WTC11 (cell line): ENCODE data around the gene SMOC1. TPM values are rescaled to one million over a fixed set of nuclear protein-coding genes. Genes with fewer than 3 reads are reported as not detected.

Source experiments
- ATAC-seq: fragments of 200-7000 bp; cut with Tn5 transposase; 2 replicates; pipeline ENCODE4 v1.10.0; 2021; ENCODE audit warnings: mild to moderate bottlenecking, moderate library complexity
- CTCF ChIA-PET: fragments of 300-600 bp; sonication (Branson Sonifier 250); formaldehyde crosslinking; loops from one replicate; lab custom pipeline; 2021; ENCODE audit warnings: antibody characterized with exemption; lab: Charles Lee
- POLR2A ChIA-PET: fragments of 350-600 bp; sonication (Branson Sonifier 250); formaldehyde crosslinking; loops from one replicate; lab custom pipeline; 2021; ENCODE audit warnings: antibody characterized with exemption; lab: Charles Lee
- DNase-seq: peaks from one replicate; pipeline ENCODE4 v3.0.0; 2021; ENCODE audit warnings: low spot score
- H3K27ac Mint-ChIP-seq: 2 replicates; pipeline ENCODE4 v1.8.0; 2021; ENCODE audit warnings: mixed read lengths
- H3K27me3 Mint-ChIP-seq: 2 replicates; pipeline ENCODE4 v1.8.0; 2021; ENCODE audit warnings: low read depth, mild to moderate bottlenecking, moderate library complexity, mixed read lengths
- H3K36me3 Mint-ChIP-seq: 2 replicates; pipeline ENCODE4 v1.8.0; 2021; ENCODE audit warnings: mixed read lengths
- H3K4me1 Mint-ChIP-seq: 2 replicates; pipeline ENCODE4 v1.8.0; 2022; ENCODE audit warnings: mixed read lengths
- H3K4me3 Mint-ChIP-seq: 2 replicates; pipeline ENCODE4 v1.8.0; 2021; ENCODE audit warnings: mild to moderate bottlenecking, moderate library complexity, mixed read lengths
- H3K9me3 Mint-ChIP-seq: 2 replicates; pipeline ENCODE4 v1.8.0; 2021; ENCODE audit warnings: mixed read lengths
- ATF1 ChIP-seq: sonication (generic); formaldehyde crosslinking; IDR thresholded peaks from 2 replicates; pipeline ENCODE4 v1.8.1; 2023; ENCODE audit warnings: mild to moderate bottlenecking, moderate library complexity, missing genetic modification reagents
- CBFB ChIP-seq: sonication (generic); formaldehyde crosslinking; IDR thresholded peaks from 2 replicates; pipeline ENCODE4 v1.8.1; 2022; ENCODE audit warnings: mild to moderate bottlenecking, low read depth, missing genetic modification reagents
- CREB1 ChIP-seq: sonication (generic); formaldehyde crosslinking; IDR thresholded peaks from 2 replicates; pipeline ENCODE4 v1.8.0; 2023; ENCODE audit warnings: mild to moderate bottlenecking, missing genetic modification reagents
- CREM ChIP-seq: sonication (generic); formaldehyde crosslinking; IDR thresholded peaks from 2 replicates; pipeline ENCODE4 v1.8.1; 2022; ENCODE audit warnings: mild to moderate bottlenecking, missing genetic modification reagents, moderate library complexity
- ELF4 ChIP-seq: sonication (generic); formaldehyde crosslinking; IDR thresholded peaks from 2 replicates; pipeline ENCODE4 v1.8.1; 2022; ENCODE audit warnings: low read depth, mild to moderate bottlenecking, moderate library complexity, missing genetic modification reagents
- EMX1 ChIP-seq: fragments of 250-450 bp; sonication (Bioruptor Pico); IDR thresholded peaks from 2 replicates; pipeline ENCODE4 v1.8.0; 2021; ENCODE audit warnings: mild to moderate bottlenecking
- FOXJ3 ChIP-seq: sonication (generic); formaldehyde crosslinking; IDR thresholded peaks from 2 replicates; pipeline ENCODE4 v1.9.0; 2021; ENCODE audit warnings: missing genetic modification reagents, mild to moderate bottlenecking, borderline replicate concordance
- FOXP1 ChIP-seq: sonication (generic); formaldehyde crosslinking; IDR thresholded peaks from 2 replicates; pipeline ENCODE4 v1.8.0; 2022; ENCODE audit warnings: missing genetic modification reagents, mild to moderate bottlenecking, moderate library complexity, borderline replicate concordance
- JUN ChIP-seq: sonication (generic); formaldehyde crosslinking; IDR thresholded peaks from 2 replicates; pipeline ENCODE4 v1.8.0; 2023; ENCODE audit warnings: mild to moderate bottlenecking, missing genetic modification reagents
- MLX ChIP-seq: sonication (generic); formaldehyde crosslinking; IDR thresholded peaks from 2 replicates; pipeline ENCODE4 v1.8.1; 2023; ENCODE audit warnings: mild to moderate bottlenecking, missing genetic modification reagents, moderate library complexity
- MXD4 ChIP-seq: fragments of 250-450 bp; sonication (Bioruptor Pico); IDR thresholded peaks from 2 replicates; pipeline ENCODE4 v1.8.0; 2021; ENCODE audit warnings: mild to moderate bottlenecking, moderate library complexity, borderline replicate concordance
- NFATC4 ChIP-seq: fragments of 250-450 bp; sonication (Bioruptor Pico); IDR thresholded peaks from 2 replicates; pipeline ENCODE4 v1.9.0; 2021; ENCODE audit warnings: mild to moderate bottlenecking
- NFE2L1 ChIP-seq: sonication (generic); formaldehyde crosslinking; IDR thresholded peaks from 2 replicates; pipeline ENCODE4 v1.8.1; 2023; ENCODE audit warnings: missing genetic modification reagents
- NFYB ChIP-seq: sonication (generic); formaldehyde crosslinking; conservative IDR thresholded peaks from 2 replicates; pipeline ENCODE4 v1.8.0; 2022; ENCODE audit warnings: low read depth, missing genetic modification reagents
- OVOL2 ChIP-seq: fragments of 250-450 bp; sonication (Bioruptor Pico); IDR thresholded peaks from 2 replicates; pipeline ENCODE4 v1.9.0; 2021; ENCODE audit warnings: mild to moderate bottlenecking, borderline replicate concordance
- RELA ChIP-seq: sonication (generic); formaldehyde crosslinking; IDR thresholded peaks from 2 replicates; pipeline ENCODE4 v1.8.1; 2022; ENCODE audit warnings: missing genetic modification reagents, mild to moderate bottlenecking, borderline replicate concordance
- TEAD4 ChIP-seq: sonication (generic); formaldehyde crosslinking; IDR thresholded peaks from 2 replicates; pipeline ENCODE4 v1.8.0; 2022; ENCODE audit warnings: mild to moderate bottlenecking, missing genetic modification reagents
- USF1 ChIP-seq: sonication (generic); formaldehyde crosslinking; IDR thresholded peaks from 2 replicates; pipeline ENCODE4 v1.8.0; 2022; ENCODE audit warnings: mild to moderate bottlenecking, missing genetic modification reagents
- ZBTB21 ChIP-seq: sonication (generic); formaldehyde crosslinking; IDR thresholded peaks from 2 replicates; pipeline ENCODE4 v1.8.1; 2023; ENCODE audit warnings: mild to moderate bottlenecking, missing genetic modification reagents, borderline replicate concordance
- ZMAT4 ChIP-seq: fragments of 250-450 bp; sonication (Bioruptor Pico); IDR thresholded peaks from 2 replicates; pipeline ENCODE4 v1.9.0; 2021; ENCODE audit warnings: mild to moderate bottlenecking
- ZNF121 ChIP-seq: sonication (generic); formaldehyde crosslinking; IDR thresholded peaks from 2 replicates; pipeline ENCODE4 v1.8.0; 2023; ENCODE audit warnings: missing genetic modification reagents
- ZNF138 ChIP-seq: sonication (generic); formaldehyde crosslinking; conservative IDR thresholded peaks from 2 replicates; pipeline ENCODE4 v1.8.1; 2022; ENCODE audit warnings: mild to moderate bottlenecking, moderate library complexity, missing genetic modification reagents
- ZNF232 ChIP-seq: sonication (generic); formaldehyde crosslinking; IDR thresholded peaks from 2 replicates; pipeline ENCODE4 v1.8.0; 2022; ENCODE audit warnings: mild to moderate bottlenecking, missing genetic modification reagents
- ZNF281 ChIP-seq: sonication (generic); formaldehyde crosslinking; IDR thresholded peaks from 2 replicates; pipeline ENCODE4 v1.8.0; 2023; ENCODE audit warnings: mild to moderate bottlenecking, missing genetic modification reagents
- ZNF425 ChIP-seq: fragments of 250-450 bp; sonication (Bioruptor Pico); conservative IDR thresholded peaks from 2 replicates; pipeline ENCODE4 v1.9.0; 2021; ENCODE audit warnings: mild to moderate bottlenecking
- ZNF532 ChIP-seq: fragments of 250-450 bp; sonication (Bioruptor Pico); IDR thresholded peaks from 2 replicates; pipeline ENCODE4 v1.9.0; 2021; ENCODE audit warnings: mild to moderate bottlenecking, borderline replicate concordance
- total RNA-seq: library from RNA; stranded (reverse); gene quantifications from 3 replicates; pipeline ENCODE4 v1.2.3, GENCODE V29; 2021

SMOC1 gene
- total RNA-seq, 1 experiment from 2014 or later = 1.1 TPM

- ATAC-seq = no peak
- CTCF ChIA-PET = interaction anchor here (1.3 to 2.2 kb wide), 5 partner anchors 13 to 284 kb away, joined by 3 to 14 read pairs (median 5); no protein-coding TSS in a partner anchor
- DNase-seq = no peak
- H3K27me3 Mint-ChIP-seq = no peaks in the 10 kb centered on the region; the same call in 1 of the 2 replicates
- no peak for TF ChIP-seq FOXP1 (CRISPR knock-in tag)
- no peak for TF ChIP-seq TEAD4 (CRISPR knock-in tag)
- no peak for TF ChIP-seq NFYB (CRISPR knock-in tag)
- TF ChIP-seq ZNF138 (CRISPR knock-in tag) = no peak
- TF ChIP-seq OVOL2 (CRISPR knock-in tag) = no peak
- no peak for TF ChIP-seq ZMAT4
- TF ChIP-seq NFE2L1 (CRISPR knock-in tag) = no peak
- TF ChIP-seq CREB1 (CRISPR knock-in tag) = no peak
- no peak for TF ChIP-seq MXD4 (CRISPR knock-in tag)
- no peak for TF ChIP-seq ZNF532 (CRISPR knock-in tag)
- TF ChIP-seq ZNF232 = no peak
- no peak for TF ChIP-seq ELF4
- no peak for TF ChIP-seq ZNF425 (CRISPR knock-in tag)
- no peak for TF ChIP-seq JUN (CRISPR knock-in tag)
- no peak for TF ChIP-seq ATF1 (CRISPR knock-in tag)
- peaks cover 17% of the 10 kb centered on the region for H3K4me1 Mint-ChIP-seq
- H3K4me3 Mint-ChIP-seq = no peak overlapping the region
- POLR2A ChIA-PET = no interaction called here
- no peak overlapping the region for H3K27ac Mint-ChIP-seq
- H3K36me3 Mint-ChIP-seq = no peaks in the 10 kb centered on the region
- H3K9me3 Mint-ChIP-seq = no peaks in the 10 kb centered on the region
Observed at GRCh38 chr14:70033116-70033515, 153.9 kb downstream of the SMOC1 start.

GRCh38 chr14:70033561-70033960 is 154.3 kb downstream of the SMOC1 start:
- H3K4me1 Mint-ChIP-seq = peaks cover 17% of the 10 kb centered on the region
- H3K9me3 Mint-ChIP-seq = no peaks in the 10 kb centered on the region
- DNase-seq (no peak), ATAC-seq (no peak)
- H3K36me3 Mint-ChIP-seq = no peaks in the 10 kb centered on the region
- H3K27ac Mint-ChIP-seq = no peak overlapping the region
- POLR2A ChIA-PET = no interaction called here
- no peak overlapping the region for H3K4me3 Mint-ChIP-seq
- H3K27me3 Mint-ChIP-seq = peaks cover 1% of the 10 kb centered on the region
- CTCF ChIA-PET = interaction anchor here (1.3 to 2.2 kb wide), 4 partner anchors 21 to 284 kb away, joined by 3 to 14 read pairs (median 4); no protein-coding TSS in a partner anchor
- no peak for TF ChIP-seq CREM (CRISPR knock-in tag)
- TF ChIP-seq ZBTB21 (CRISPR knock-in tag) = no peak
- TF ChIP-seq NFATC4 (CRISPR knock-in tag) = no peak
- no peak for TF ChIP-seq RELA (CRISPR knock-in tag)
- TF ChIP-seq EMX1 (CRISPR knock-in tag) = no peak
- TF ChIP-seq MLX (CRISPR knock-in tag) = no peak
- TF ChIP-seq ZNF281 (CRISPR knock-in tag) = no peak
- no peak for TF ChIP-seq USF1 (CRISPR knock-in tag)
- no peak for TF ChIP-seq FOXJ3
- no peak for TF ChIP-seq CBFB (CRISPR knock-in tag)
- no peak for TF ChIP-seq ZNF121 (CRISPR knock-in tag)
